Mesendoderm (in vitro differentiated cells): ENCODE data around the gene BMX.

Source experiments
- DNase-seq: peaks from one replicate; pipeline ENCODE4 v3.0.0; 2013
- H2AK5ac ChIP-seq: 2 replicates; pipeline ENCODE4 v1.6.1; 2013; ENCODE audit warnings: low read length, inconsistent platforms
- H2BK120ac ChIP-seq: 2 replicates; pipeline ENCODE4 v1.6.1; 2013; ENCODE audit warnings: low read depth, mild to moderate bottlenecking, low read length, moderate library complexity, mixed read lengths
- H2BK15ac ChIP-seq: replicated peaks from 2 replicates; pipeline ENCODE4 v1.6.1; 2013; ENCODE audit warnings: low read depth, mild to moderate bottlenecking, moderate library complexity
- H2BK5ac ChIP-seq: 2 replicates; pipeline ENCODE4 v1.6.1; 2013; ENCODE audit warnings: low read length, inconsistent platforms
- H3K18ac ChIP-seq: 2 replicates; pipeline ENCODE4 v1.6.1; 2013; ENCODE audit warnings: mild to moderate bottlenecking, low read length, mixed read lengths
- H3K23ac ChIP-seq: one replicate; pipeline ENCODE4 v1.6.1; 2013; ENCODE audit warnings: low read length
- H3K27ac ChIP-seq: 2 replicates; pipeline ENCODE4 v1.5.1; 2013; ENCODE audit warnings: low read depth, mild to moderate bottlenecking, inconsistent platforms, low read length, moderate library complexity
- H3K27me3 ChIP-seq: 2 replicates; pipeline ENCODE4 v1.6.1; 2013; ENCODE audit warnings: low read length, control low read depth, mild to moderate bottlenecking, inconsistent platforms; ENCODE audit not compliant: insufficient read depth, poor library complexity
- H3K36me3 ChIP-seq: 2 replicates; pipeline ENCODE4 v1.6.1; 2013; ENCODE audit warnings: low read length, inconsistent platforms; ENCODE audit not compliant: control insufficient read depth, insufficient read depth
- H3K4ac ChIP-seq: one replicate; pipeline ENCODE4 v1.6.1; 2013; ENCODE audit warnings: low read depth, mild to moderate bottlenecking, low read length, moderate library complexity
- H3K4me1 ChIP-seq: 2 replicates; pipeline ENCODE4 v1.6.1; 2013; ENCODE audit warnings: low read depth, low read length, inconsistent platforms; ENCODE audit not compliant: control insufficient read depth
- H3K4me2 ChIP-seq: 2 replicates; pipeline ENCODE4 v1.6.1; 2013; ENCODE audit warnings: low read length
- H3K4me3 ChIP-seq: 2 replicates; pipeline ENCODE4 v1.5.1; 2013; ENCODE audit warnings: mild to moderate bottlenecking, low read length
- H3K56ac ChIP-seq: one replicate; pipeline ENCODE4 v1.6.1; 2013; ENCODE audit warnings: low read length
- H3K79me1 ChIP-seq: 2 replicates; pipeline ENCODE4 v1.6.1; 2013; ENCODE audit warnings: low read length, inconsistent platforms
- H3K79me2 ChIP-seq: 2 replicates; pipeline ENCODE4 v1.6.1; 2013; ENCODE audit warnings: mild to moderate bottlenecking, low read length; ENCODE audit not compliant: control insufficient read depth, insufficient read depth
- H3K9ac ChIP-seq: 2 replicates; pipeline ENCODE4 v1.6.1; 2013; ENCODE audit warnings: low read length, inconsistent platforms
- H4K5ac ChIP-seq: one replicate; pipeline ENCODE4 v1.6.1; 2013; ENCODE audit warnings: low read length
- H4K8ac ChIP-seq: one replicate; pipeline ENCODE4 v1.6.1; 2013; ENCODE audit warnings: low read depth, mild to moderate bottlenecking, control low read depth, low read length, moderate library complexity
- WGBS: extraction: QIAGEN DNeasy Blood & Tissue Kit; methylation state at CpG from one replicate; pipeline ENCODE4 v1.1.7; 2013; ENCODE audit warnings: low lambda C conversion rate, missing lambda C conversion rate; ENCODE audit not compliant: insufficient coverage; ENCODE audit errors: extremely low coverage; 5-methylcytosine and 5-hydroxymethylcytosine counted together

The BMX gene

DNA sequence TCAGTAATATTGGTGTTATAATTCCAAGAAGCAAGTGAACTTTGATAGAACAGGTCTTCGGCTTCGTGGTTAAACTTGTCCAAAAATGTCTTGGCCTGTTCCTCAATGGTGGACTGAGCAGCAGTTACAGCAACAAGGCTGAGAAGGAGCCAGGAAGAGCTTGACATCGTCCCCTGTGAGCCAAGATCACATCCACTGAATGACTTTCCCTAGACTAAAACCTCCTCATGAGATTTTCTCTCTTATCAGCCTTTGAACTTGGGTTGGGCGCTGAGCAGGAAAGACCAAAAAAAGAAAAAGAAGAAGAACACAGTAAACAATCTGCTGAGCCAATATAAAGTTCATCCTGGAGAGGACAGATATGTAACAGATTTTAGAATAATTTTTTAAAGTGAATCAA, 100.1 kb downstream of the BMX start, which contains the start of gene ACE2:
Gene ACE2 (minus strand): TSS at position 216 of the 400 bp plus-strand sequence. CDS start 49 bp downstream, at position 167.
- no CpG with 5 or more reads among the region's 4 CpGs for WGBS
- Histone ChIP-seq H3K4me2 (no peak within 1 kb of the TSS), H2AK5ac (no peak within 1 kb of the TSS)

DNA sequence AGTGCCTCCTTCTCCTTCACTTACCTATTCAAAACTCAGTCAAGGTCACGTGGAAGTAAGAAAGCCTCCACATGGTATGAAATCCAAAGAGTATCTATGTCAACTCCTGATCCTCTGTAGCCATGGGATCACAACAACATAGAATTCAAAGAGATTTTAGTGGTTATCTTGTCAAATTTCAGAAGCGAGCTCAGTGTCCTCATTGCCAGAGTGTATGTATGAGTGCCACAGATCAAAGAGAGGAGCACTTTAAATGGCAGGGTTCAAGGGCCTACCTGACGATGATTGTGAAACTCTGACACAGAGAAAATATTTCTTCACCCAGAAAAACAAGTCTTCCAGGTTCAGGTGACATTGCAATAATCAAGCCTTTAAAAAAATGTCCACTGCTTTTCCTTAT, 101.3 kb downstream of the BMX start:
- H3K9ac ChIP-seq = no peak overlapping the region
- no peak overlapping the region for H4K5ac ChIP-seq
- no peak overlapping the region for H3K4me3 ChIP-seq
- no peaks in the 10 kb centered on the region for H3K27me3 ChIP-seq
- WGBS = no CpG with 5 or more reads among the region's 3 CpGs
- no peaks in the 10 kb centered on the region for H3K36me3 ChIP-seq
- H3K27ac ChIP-seq = no peak overlapping the region
- H2BK5ac ChIP-seq = no peak overlapping the region
- no peak overlapping the region for H2AK5ac ChIP-seq
- H3K23ac ChIP-seq = no peak overlapping the region
- no peak overlapping the region for H3K4ac ChIP-seq
- no peak overlapping the region for H2BK120ac ChIP-seq
- H3K56ac ChIP-seq = no peak overlapping the region
- DNase-seq = no peak
- H3K79me1 ChIP-seq = no peaks in the 10 kb centered on the region
- H2BK15ac ChIP-seq = no peak overlapping the region
- H3K18ac ChIP-seq = no peak overlapping the region
- H4K8ac ChIP-seq = no peak overlapping the region
- no peak overlapping the region for H3K4me2 ChIP-seq
- no peaks in the 10 kb centered on the region for H3K4me1 ChIP-seq
- H3K79me2 ChIP-seq = no peaks in the 10 kb centered on the region

More for the DNA sequence above, 100.1 kb downstream of the BMX start, which contains the start of gene ACE2:
- Histone ChIP-seq H3K79me1 (no peaks in the 10 kb centered on the region), H2BK5ac (no peak within 1 kb of the TSS), H2BK15ac (peak within 1 kb of the TSS; percentile 74), H3K27ac (no peak within 1 kb of the TSS), H3K23ac (no peak within 1 kb of the TSS), H3K4me1 (no peaks in the 10 kb centered on the region), H3K79me2 (no peaks in the 10 kb centered on the region), H3K27me3 (no peaks in the 10 kb centered on the region), H3K56ac (no peak within 1 kb of the TSS), H3K18ac (no peak within 1 kb of the TSS), H4K8ac (no peak within 1 kb of the TSS), H2BK120ac (no peak within 1 kb of the TSS), H3K4me3 (no peak within 1 kb of the TSS), H3K36me3 (no peaks in the 10 kb centered on the region), H3K9ac (no peak within 1 kb of the TSS), H4K5ac (no peak within 1 kb of the TSS), H3K4ac (no peak within 1 kb of the TSS)
- DNase-seq = no peak

DNA sequence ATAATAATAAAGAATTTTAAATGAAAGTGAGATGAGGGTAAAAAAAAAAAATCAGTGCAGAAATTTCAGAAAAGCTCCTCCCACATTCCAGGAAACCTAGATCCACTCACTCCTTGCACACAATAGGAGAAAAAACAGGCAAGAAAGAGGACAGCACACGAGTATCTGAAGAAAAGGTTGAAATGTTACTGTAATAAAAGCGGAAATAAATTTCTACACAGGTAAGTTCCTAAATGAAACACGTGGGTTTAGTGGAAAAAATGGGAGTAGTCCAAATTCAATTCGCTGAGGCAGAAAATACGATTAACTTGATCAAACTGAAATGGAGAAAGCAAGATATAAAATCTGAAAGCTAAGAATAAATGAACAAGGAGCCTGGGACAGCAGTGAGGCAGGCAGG, 102.2 kb downstream of the BMX start:
- no peak overlapping the region for H2BK120ac ChIP-seq
- WGBS = no CpG with 5 or more reads among the region's 5 CpGs

DNA sequence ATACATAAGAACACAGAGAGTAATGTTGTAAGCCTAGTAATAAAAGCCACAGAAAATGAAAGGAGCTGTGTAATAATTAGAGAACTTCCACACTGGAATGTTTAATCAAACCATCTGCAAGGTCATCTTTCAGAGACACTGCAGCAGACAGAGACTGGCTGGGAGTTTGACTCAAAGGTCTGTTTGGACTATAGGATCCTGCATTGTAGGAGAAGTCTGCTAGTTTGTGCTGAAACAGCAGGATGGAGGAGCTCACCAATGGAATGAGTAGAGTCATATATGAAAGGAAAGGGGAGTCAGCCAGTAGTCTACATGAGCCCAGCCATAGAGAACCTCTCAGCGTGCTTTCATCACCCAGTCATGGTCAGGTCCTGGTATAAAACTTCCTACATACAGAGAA, 104.6 kb downstream of the BMX start:
- Histone ChIP-seq H4K8ac (no peak overlapping the region), H3K18ac (no peak overlapping the region), H3K27ac (no peak overlapping the region), H3K4me1 (no peaks in the 10 kb centered on the region), H3K56ac (no peak overlapping the region), H3K79me1 (no peaks in the 10 kb centered on the region), H3K27me3 (no peaks in the 10 kb centered on the region), H3K36me3 (no peaks in the 10 kb centered on the region), H2BK15ac (no peak overlapping the region), H3K23ac (no peak overlapping the region), H3K4ac (no peak overlapping the region), H3K4me3 (no peak overlapping the region), H2BK120ac (no peak overlapping the region), H2BK5ac (no peak overlapping the region), H4K5ac (no peak overlapping the region), H3K79me2 (no peaks in the 10 kb centered on the region), H3K4me2 (no peak overlapping the region), H3K9ac (no peak overlapping the region), H2AK5ac (no peak overlapping the region)
- no CpG with 5 or more reads among the region's 1 CpG for WGBS
- no peak for DNase-seq

More for the DNA sequence above, 102.2 kb downstream of the BMX start:
- no peak overlapping the region for H3K23ac ChIP-seq
- no peak overlapping the region for H3K9ac ChIP-seq
- no peak overlapping the region for H3K4me2 ChIP-seq
- no peak overlapping the region for H2BK5ac ChIP-seq
- no peak overlapping the region for H2BK15ac ChIP-seq
- no peaks in the 10 kb centered on the region for H3K4me1 ChIP-seq
- H3K18ac ChIP-seq = no peak overlapping the region
- H4K5ac ChIP-seq = no peak overlapping the region
- H3K4ac ChIP-seq = no peak overlapping the region
- H3K27me3 ChIP-seq = no peaks in the 10 kb centered on the region
- DNase-seq = no peak
- H3K4me3 ChIP-seq = no peak overlapping the region
- H3K79me1 ChIP-seq = no peaks in the 10 kb centered on the region
- no peak overlapping the region for H3K27ac ChIP-seq
- H2AK5ac ChIP-seq = no peak overlapping the region
- H3K36me3 ChIP-seq = no peaks in the 10 kb centered on the region
- H3K56ac ChIP-seq = no peak overlapping the region
- no peak overlapping the region for H4K8ac ChIP-seq
- H3K79me2 ChIP-seq = no peaks in the 10 kb centered on the region
